Right kidney (tissue), 9 donors: ENCODE measurements around the gene TCF23.
"Not testable (repeated sequence)": the region's sequence is repeated elsewhere in the genome, so short reads cannot be mapped to it uniquely, and the experiment has no call there.

ENCODE experiments used
- DNase-seq: peaks from one replicate; pipeline ENCODE4 v3.0.0-alpha.2; 2016
- long read RNA-seq, 8 donors: transcript quantifications; one replicate each; lab custom pipeline, GENCODE V29; 2026

Gene TCF23
- long read RNA-seq, donor 1: 0 reads
- long read RNA-seq, donor 2, full-length matches to known transcripts: 1 of 1 reads
- long read RNA-seq, donor 2, partial matches to known transcripts: 0 of 1 reads
- long read RNA-seq, donor 2, other reads (novel, unspliced or antisense): 0 of 1 reads
- long read RNA-seq, donor 3: 0 reads
- long read RNA-seq, donor 4: 0 reads
- long read RNA-seq, donor 5: 0 reads
- long read RNA-seq, donor 6: 0 reads
- long read RNA-seq, donor 7: 0 reads
- long read RNA-seq, donor 8: 0 reads

- DNase-seq: peak; percentile 35
Measured at GRCh38 chr2:27148801-27149439, at the start of gene TCF23. TSS of gene TCF23 (plus strand) at chr2:27149004. CDS start at chr2:27149134, 130 bp downstream.

GRCh38 chr2:27099334-27099955 lies 49.4 kb upstream of the TCF23 start:
- no peak for DNase-seq

DNA sequence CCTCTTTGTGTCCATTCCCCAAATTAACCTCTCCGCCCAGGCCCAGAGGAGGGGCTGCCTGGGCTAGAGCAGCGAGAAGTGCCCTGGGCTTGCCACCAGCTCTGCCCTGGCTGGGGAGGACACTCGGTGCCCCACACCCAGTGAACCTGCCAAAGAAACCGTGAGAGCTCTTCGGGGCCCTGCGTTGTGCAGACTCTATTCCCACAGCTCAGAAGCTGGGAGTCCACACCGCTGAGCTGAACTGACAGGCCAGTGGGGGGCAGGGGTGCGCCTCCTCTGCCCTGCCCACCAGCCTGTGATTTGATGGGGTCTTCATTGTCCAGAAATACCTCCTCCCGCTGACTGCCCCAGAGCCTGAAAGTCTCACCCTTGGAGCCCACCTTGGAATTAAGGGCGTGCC lies 48.8 kb upstream of the TCF23 start:
- DNase-seq: no peak

GRCh38 chr2:27102329-27102728 lies 46.5 kb upstream of the TCF23 start:
- DNase-seq: no peak

GRCh38 chr2:27105981-27106380 lies 42.8 kb upstream of the TCF23 start:
- no peak for DNase-seq

GRCh38 chr2:27108221-27108620 lies 40.6 kb upstream of the TCF23 start:
- DNase-seq: no peak

DNA sequence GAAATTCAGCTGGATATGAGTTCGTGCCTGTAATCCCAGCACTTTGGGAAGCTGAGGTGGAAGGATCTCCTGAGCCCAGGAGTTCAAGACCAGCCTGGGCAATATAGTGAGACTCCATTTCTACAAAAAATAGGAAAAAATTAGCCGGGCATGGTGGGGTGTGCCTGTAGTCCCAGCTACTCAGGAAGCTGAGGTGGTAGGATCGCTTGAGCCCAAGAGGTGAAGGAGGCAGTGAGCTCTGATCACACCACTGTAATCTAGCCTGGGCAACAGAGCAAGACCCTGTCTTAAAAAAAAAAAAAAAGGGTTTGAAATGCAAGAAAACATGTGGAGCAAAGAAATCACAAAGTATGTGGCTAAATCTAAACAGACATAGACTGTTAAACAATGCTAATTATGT lies 39.7 kb upstream of the TCF23 start:
- DNase-seq: no peak

- DNase-seq: not testable (repeated sequence)
Measured at GRCh38 chr2:27110603-27111352, 38.0 kb upstream of the TCF23 start.

DNA sequence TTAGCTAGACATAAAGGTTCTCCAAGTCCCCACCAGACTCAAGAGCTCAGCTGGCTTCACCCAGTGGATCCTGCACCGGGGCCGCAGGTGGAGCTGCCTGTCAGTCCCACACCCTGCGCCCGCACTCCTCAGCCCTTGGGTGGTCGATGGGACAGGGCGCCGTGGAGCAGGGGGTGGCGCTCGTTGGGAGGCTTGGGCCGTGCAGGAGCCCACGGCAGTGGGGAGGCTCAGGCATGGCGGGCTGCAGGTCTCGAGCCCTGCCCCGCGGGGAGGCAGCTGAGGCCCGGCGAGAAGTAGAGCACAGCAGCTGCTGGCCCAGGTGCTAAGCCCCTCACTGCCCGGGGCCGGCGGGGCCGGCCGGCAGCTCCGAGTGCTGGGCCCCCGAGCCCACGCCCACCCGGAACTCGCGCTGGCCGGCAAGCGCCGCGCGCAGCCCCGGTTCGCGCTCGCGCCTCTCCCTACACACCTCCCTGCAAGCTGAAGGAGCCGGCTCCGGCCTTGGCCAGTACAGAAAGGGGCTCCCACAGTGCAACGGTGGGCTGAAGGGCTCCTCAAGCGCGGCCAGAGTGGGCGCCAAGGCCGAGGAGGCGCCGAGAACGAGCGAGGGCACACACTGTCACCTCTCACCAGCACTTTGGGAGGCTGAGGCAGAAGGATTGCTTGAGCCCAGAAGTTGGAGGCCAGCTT lies 37.3 kb upstream of the TCF23 start:
- not testable (repeated sequence) for DNase-seq

DNA sequence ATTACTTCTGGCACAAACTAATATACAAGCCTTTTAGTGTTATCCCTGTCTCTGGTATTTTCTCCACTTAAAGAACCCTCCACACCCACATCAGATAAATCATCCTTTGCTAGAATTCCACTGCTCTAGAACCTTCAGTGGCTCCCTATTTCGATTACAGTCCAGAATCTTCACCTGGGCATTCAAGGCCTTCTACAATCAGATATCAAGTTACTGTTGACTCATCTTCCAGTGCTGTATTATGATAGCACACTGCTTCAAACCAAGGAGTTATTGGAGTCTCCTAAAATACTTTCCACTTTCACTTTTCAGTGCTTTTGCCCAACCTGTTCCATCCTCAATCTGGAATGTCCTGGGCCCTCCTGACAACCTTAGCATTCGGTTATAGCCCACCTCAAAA lies 33.3 kb upstream of the TCF23 start:
- DNase-seq: no peak

- DNase-seq: no peak
Measured at GRCh38 chr2:27117995-27118524, 30.7 kb upstream of the TCF23 start.

GRCh38 chr2:27118525-27119329 lies 30.1 kb upstream of the TCF23 start, which contains the start of gene CGREF1:
TSS of gene CGREF1 (minus strand) at chr2:27119128. CDS start at chr2:27104366, 14,762 bp downstream.
- peak; percentile 40 for DNase-seq

DNA sequence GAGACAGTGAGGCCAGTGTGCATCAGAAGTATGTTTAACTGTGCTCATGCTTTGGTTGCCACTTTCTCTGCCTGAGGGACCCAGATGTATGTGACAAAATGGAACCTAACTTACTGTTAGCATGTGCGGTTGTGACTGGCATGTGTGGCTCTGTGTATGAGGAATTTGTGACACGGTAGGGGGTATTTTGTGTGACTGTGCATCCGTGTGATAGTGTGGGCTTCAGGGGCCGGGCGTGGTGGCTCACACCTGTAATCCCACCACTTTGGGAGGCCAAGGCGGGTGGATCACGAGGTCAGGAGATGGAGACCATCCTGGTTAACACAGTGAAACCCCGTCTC lies 29.5 kb upstream of the TCF23 start:
- not testable (repeated sequence) for DNase-seq

DNA sequence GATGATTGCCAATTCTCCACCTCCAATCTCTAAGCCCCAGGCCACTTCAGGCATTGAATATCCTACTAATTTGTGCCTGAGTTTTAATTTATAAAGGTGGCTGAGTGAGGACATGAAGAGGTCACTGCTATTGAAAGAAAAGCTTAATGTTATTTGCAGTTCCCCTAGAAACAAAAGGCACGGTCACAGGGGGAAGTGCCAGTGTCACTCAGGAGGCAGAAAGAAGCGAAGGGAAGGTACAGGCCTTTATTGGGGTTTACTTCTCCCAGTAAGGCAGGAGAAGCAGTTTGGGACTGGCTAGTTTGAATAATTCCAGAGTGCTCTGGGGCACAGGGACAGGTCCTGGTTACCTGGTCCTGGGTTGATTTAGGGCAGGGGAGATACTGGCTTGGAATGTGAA lies 26.9 kb upstream of the TCF23 start:
- no peak for DNase-seq

DNA sequence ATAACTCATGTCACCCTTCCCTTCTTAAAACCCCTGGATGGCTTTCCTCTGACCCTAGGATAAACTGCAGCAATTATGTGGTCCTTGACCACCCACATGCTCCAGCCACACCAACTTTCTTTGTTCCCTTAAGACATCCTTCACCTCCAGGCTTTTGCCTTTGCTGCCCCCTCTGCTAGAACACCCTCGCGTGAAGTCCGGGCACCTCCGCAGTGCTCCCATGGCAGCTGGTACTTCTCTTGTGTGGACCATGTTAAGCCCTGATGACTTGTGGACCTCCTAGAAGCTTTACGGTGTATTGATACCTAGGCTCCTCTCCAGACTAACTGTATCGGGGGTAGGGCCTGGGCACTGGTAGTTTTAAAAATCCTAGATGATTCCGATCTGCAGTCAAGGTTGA lies 26.0 kb upstream of the TCF23 start:
- no peak for DNase-seq

DNA sequence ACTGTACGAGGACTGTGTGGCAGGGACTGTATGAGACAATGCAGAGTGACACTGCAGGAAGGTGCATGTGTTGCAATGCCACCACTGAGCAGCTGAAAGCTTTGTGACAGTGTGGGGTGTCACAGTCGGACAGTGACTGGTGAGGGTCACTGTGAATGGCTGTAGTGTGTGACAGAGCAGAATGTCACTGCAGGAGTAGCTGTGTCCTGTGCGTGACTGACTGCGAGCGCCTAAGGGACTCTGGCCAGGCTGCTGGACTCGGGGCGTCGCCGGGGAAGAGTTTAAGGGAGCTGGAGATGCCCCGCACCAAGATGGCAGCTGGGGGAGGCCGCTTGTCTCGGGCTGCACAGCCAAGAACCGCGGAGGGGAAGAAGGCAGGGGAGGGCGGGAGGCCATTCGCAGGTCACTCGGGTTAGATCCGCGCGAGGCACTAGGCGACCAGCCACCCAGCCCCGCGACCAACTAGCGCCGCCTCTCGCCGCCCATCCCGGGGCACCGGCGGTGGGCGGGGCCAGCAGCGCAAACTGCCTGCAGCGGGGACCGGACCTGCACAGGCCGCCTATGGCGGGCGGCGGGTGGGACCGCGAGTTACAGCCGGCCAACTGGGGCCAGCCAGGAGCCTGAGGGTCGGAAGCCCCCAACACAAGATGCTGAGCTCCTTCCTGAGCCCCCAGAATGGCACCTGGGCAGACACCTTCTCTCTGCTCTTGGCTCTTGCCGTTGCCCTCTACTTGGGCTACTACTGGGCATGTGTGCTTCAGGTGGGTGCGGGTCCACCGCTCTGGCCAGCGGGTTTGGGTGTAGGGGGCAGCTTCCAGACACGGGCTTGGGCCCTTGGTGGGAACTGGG lies 25.3 kb upstream of the TCF23 start, which contains the start of gene ABHD1:
Gene ABHD1, plus strand, starts transcription at position 514 of the 849 bp plus-strand sequence. Its CDS starts 134 bp downstream, at position 648.
- peak; percentile 78 for DNase-seq

- DNase-seq: no peak
Measured at GRCh38 chr2:27125104-27125503, 23.7 kb upstream of the TCF23 start.

GRCh38 chr2:27126252-27126710 lies 22.5 kb upstream of the TCF23 start:
- no peak for DNase-seq

GRCh38 chr2:27127883-27128667 lies 20.7 kb upstream of the TCF23 start:
- DNase-seq: no peak
